ENCODE results near the gene MYO9B. TPM values are rescaled to one million over a fixed set of nuclear protein-coding genes. Genes with fewer than 3 reads are reported as not detected.

The MYO9B gene
- total and polyA plus RNA-seq, 11 donors, result 24.2 to 89.4 (median 31.3) TPM

GRCh38 chr19:17052439-17052838, 23.1 kb upstream of the MYO9B start:
- Histone ChIP-seq H3K27me3 (no peaks in the 10 kb centered on the region), H3K9me3 (peaks cover 0 to under 1% (median 0%) of the 10 kb centered on the region in 12 donors), H3K4me1 (no peaks in the 10 kb centered on the region), H3K27ac (no peak overlapping the region), H3K36me3 (peaks cover 0 to 66% (median 41%) of the 10 kb centered on the region in 9 donors), H3K4me3 (no peak overlapping the region)
- intact Hi-C loops (cut with DNase I), result loop anchor here in 9 of 10 donors (1.0 to 10.0 kb wide), 7 partner anchors 280 to 338 kb away; partner anchors contain the start of gene NWD1 (in 2 of the 9)
- TF ChIP-seq POLR2A (IDR thresholded peaks at IDR 0.05), result no peak
- TF ChIP-seq, protein P1, sequence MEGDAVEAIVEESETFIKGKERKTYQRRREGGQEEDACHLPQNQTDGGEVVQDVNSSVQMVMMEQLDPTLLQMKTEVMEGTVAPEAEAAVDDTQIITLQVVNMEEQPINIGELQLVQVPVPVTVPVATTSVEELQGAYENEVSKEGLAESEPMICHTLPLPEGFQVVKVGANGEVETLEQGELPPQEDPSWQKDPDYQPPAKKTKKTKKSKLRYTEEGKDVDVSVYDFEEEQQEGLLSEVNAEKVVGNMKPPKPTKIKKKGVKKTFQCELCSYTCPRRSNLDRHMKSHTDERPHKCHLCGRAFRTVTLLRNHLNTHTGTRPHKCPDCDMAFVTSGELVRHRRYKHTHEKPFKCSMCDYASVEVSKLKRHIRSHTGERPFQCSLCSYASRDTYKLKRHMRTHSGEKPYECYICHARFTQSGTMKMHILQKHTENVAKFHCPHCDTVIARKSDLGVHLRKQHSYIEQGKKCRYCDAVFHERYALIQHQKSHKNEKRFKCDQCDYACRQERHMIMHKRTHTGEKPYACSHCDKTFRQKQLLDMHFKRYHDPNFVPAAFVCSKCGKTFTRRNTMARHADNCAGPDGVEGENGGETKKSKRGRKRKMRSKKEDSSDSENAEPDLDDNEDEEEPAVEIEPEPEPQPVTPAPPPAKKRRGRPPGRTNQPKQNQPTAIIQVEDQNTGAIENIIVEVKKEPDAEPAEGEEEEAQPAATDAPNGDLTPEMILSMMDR (IDR thresholded peaks at IDR 0.05), result peak; percentile 32 to 75 (median 65)
- peak; percentile 15 to 76 (median 65) for ATAC-seq
- DNase-seq, result peak in 2 of 5 donors; percentile 37 to 43
- 54 to 58% (median 56%) methylated on average over 8 of the region's 8 CpGs for WGBS, 4 donors

DNA sequence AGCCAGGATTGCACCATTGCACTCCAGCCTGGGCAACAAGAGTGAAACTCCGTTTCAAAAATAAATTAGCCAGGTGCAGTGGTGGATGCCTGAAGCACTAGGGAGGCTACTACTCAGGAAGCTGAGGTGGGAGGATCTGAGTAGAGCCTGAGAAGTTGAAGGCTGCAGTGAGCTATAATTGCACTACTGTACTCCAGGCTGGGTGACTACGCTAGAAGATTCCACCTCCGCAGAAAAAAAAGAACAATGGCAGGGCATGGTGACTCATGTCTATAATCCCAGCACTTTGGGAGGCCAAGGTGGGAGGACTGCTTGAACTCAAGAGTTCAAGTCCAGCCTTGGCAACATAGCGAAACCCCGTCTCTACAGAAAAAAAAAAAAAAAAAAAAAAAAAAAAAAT, 20.8 kb upstream of the MYO9B start:
- H3K27ac ChIP-seq, result no peak overlapping the region
- H3K27me3 ChIP-seq, result no peaks in the 10 kb centered on the region
- TF ChIP-seq POLR2A (IDR thresholded peaks at IDR 0.05), result no peak
- TF ChIP-seq, protein P1 (IDR thresholded peaks at IDR 0.05), result no peak
- H3K36me3 ChIP-seq, result peaks cover 0 to 73% (median 53%) of the 10 kb centered on the region in 9 donors
- H3K9me3 ChIP-seq, result peaks cover 0 to 23% (median 10%) of the 10 kb centered on the region in 12 donors
- H3K4me1 ChIP-seq, result no peaks in the 10 kb centered on the region
- intact Hi-C loops (cut with DNase I), result loop anchor here in 4 of 10 donors (2.0 to 10.0 kb wide), 4 partner anchors 282 to 340 kb away; partner anchors contain the start of gene NWD1 (in 2 of the 4)
- no peak for DNase-seq
- ATAC-seq, result no peak
- no peak overlapping the region for H3K4me3 ChIP-seq
- WGBS, 4 donors, result 94 to 100% (median 96%) methylated on average over 2 to 5 of the region's 5 CpGs

DNA sequence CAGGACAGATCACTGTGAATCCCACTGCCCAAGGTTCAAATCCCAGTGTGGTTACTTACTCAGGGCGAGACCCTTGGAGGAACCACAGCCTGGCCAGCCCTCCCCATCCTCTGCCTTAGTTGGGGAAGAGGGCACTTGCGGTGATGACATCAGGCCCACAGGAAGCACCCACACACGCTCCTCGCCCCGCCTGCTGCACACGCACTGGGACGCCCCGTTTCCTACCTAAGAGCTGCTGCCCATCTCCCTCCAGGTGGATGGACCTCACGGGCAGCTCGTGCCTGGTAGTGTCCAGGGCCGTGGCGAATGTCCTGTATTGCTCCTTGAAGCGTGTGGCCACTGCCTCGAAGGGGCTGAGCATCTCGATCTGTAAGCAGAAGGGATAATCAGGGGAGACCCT, 19.9 kb upstream of the MYO9B start:
- DNase-seq (no peak), ATAC-seq (no peak)
- Histone ChIP-seq H3K27me3 (no peaks in the 10 kb centered on the region), H3K4me3 (no peak overlapping the region), H3K36me3 (peaks cover 0 to 72% (median 47%) of the 10 kb centered on the region in 9 donors), H3K9me3 (peaks cover 0 to 23% (median 10%) of the 10 kb centered on the region in 12 donors), H3K27ac (no peak overlapping the region), H3K4me1 (peaks cover 0 to 1% (median 0%) of the 10 kb centered on the region in 12 donors)
- 89 to 96% (median 92%) methylated on average over 6 to 15 of the region's 15 CpGs for WGBS, 4 donors
- TF ChIP-seq, protein P1 (IDR thresholded peaks at IDR 0.05), result no peak
- no peak for TF ChIP-seq POLR2A (IDR thresholded peaks at IDR 0.05)
- intact Hi-C loops (cut with DNase I), result loop anchor here in 2 of 10 donors (2.0 to 10.0 kb wide), 2 partner anchors 283 to 341 kb away; partner anchors contain the start of gene NWD1 (in 1 of the 2)

DNA sequence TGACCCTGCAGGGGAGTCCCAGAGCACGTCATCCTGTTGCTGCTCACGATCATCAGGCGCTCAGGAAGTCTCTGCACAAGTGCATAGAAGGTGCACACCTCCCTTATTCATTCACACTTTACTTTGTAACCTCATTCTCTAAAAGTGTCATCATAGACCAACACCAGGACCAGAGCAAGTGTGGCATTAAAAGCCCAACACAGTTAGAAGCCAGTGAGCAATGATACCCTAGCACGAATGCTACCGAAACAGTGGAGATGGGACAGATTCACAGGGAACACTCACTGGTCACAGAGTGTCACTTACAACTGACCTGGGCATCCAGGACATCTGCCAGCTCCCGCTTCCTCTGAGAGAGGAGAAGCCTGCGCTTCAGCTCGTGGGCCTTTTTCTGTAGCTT, 17.3 kb upstream of the MYO9B start:
- TF ChIP-seq, protein P1 (IDR thresholded peaks at IDR 0.05), result no peak
- Histone ChIP-seq H3K4me1 (peaks cover 0 to 12% (median 0%) of the 10 kb centered on the region in 12 donors), H3K9me3 (peaks cover 0 to 23% (median 10%) of the 10 kb centered on the region in 12 donors), H3K4me3 (no peak overlapping the region), H3K36me3 (peaks cover 0 to 55% (median 41%) of the 10 kb centered on the region in 9 donors), H3K27ac (no peak overlapping the region), H3K27me3 (no peaks in the 10 kb centered on the region)
- 97 to 99% (median 98%) methylated on average over 8 of the region's 8 CpGs for WGBS, 4 donors
- intact Hi-C loops (cut with DNase I), result loop anchor here in 1 of 10 donors (10.0 kb wide), 1 partner anchor 343 kb away; the partner anchor contains the start of gene NWD1
- no peak for ATAC-seq
- DNase-seq, result no peak

All from heart left ventricle (tissue), 16 donors.